Femur (tissue), 1 donor: ENCODE data around the gene HMGCL.
A peak's percentile ranks its signal among the peaks of the same experiment; 100 is the strongest.
"Not testable (repeated sequence)": the region's sequence is repeated elsewhere in the genome, so short reads cannot be mapped to it uniquely, and the experiment has no call there.

Experiments used
- DNase-seq: peaks from one replicate; pipeline ENCODE4 v3.0.0-alpha.2; 2017

HMGCL gene

GRCh38 chr1:23825076-23825761, at the start of gene HMGCL:
TSS of gene HMGCL (minus strand) at chr1:23825429. CDS start at chr1:23825415, 14 bp downstream.
- DNase-seq = peak; percentile 96

DNA sequence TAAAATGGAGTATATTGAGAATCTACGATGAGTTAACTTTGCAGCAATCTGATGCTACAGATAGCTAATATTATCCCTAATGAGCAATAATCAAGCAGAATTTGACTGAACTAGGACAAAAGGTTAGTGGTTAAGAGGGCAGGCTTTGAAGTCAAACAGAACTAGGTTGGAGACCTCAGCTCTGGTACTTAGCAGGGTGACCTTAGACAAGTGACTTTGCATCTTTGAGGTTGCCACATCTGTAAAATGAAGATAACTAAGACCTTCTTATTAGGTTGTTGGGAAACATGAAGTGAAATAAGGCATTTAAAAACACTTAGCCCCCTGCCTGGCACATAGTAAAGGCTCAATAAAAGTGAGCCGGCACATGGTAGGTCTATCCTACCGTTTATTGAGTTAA, 47.2 kb upstream of the HMGCL start:
- no peak for DNase-seq

DNA sequence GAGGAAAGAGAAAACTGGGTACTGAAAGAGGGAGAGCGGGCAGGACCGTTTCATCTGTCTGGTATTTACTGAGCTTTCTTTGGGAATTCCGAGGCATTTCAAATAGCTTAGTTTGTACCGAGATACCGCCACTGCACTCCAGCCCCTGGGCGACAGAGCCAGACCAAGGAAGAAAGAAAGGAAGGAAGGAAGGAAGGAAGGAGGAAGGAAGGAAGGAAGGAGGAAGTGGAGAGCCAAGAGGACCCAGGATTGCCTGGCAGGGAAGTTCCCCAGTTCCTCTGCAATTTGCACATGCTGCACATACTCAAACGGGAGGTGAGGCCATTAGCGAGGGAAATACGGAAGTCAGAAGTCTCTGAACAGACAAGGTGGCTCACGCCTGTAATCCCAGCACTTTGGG, 43.8 kb upstream of the HMGCL start:
- DNase-seq = no peak

DNA sequence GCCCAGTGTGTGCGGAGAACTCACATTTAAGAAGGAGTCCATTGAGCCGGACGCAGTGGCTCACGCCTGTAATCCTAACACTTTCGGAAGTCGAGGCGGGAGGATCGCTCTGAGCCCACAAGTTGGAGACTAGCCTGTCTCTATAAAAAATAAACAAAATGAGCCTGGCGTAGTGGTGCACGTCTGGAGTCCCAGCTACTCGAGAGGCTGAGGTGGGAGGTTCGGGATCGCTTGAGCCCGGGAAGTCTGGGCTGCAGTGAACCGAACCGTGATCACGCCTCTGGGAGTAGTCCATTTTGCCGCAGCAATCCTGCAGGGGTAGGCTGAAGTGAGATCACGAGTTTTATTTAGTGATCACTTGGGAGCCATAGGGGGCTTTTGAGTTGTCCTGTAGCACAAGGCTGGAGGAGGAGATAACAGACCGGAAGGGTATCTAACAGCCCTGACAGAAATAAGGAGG, 43.4 kb upstream of the HMGCL start:
- peak; percentile 23 for DNase-seq

DNA sequence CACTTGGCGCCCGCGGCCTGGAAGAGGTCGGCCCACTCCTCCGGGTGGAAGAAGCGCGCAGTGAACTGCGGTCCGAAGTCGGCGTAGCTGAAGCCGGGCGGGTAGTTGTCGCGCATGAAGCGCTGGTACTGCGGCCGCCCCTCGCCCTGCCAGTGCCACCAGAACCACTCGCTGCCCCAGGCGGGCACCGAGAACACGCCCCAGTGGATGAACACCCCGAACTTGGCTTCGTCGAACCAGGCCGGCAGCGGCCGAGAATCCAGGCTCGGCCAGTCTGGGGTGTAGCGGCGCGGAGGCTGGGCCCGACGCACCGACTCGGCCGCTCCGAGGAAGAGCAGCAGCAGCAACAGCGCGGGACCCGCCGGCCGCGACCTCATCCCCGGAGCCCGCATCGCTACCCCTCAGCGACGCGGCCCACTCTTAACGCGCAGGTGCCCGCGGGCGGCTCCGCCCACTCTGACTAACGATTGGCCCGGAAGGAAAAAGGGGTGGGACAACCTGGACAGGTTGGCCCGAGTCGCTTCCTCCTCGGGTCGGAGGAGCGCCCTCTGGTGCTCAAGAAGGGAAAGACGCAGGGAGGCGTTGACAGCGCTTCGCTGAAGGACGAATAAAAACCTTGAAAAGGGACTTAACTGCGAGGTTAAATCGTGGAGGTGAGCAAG, 42.8 kb upstream of the HMGCL start, which contains the start of gene FUCA1:
FUCA1 (minus strand) TSS at position 396 of the 662 bp plus-strand sequence; CDS start at position 392, 4 bp downstream.
- peak; percentile 96 for DNase-seq

GRCh38 chr1:23867542-23867894, 42.3 kb upstream of the HMGCL start:
- DNase-seq = peak; percentile 21

GRCh38 chr1:23865543-23865930, 40.3 kb upstream of the HMGCL start:
- no peak for DNase-seq

GRCh38 chr1:23864801-23865542, 39.7 kb upstream of the HMGCL start:
- DNase-seq = no peak

- DNase-seq = no peak
Measured at GRCh38 chr1:23862640-23863039, 37.4 kb upstream of the HMGCL start.

DNA sequence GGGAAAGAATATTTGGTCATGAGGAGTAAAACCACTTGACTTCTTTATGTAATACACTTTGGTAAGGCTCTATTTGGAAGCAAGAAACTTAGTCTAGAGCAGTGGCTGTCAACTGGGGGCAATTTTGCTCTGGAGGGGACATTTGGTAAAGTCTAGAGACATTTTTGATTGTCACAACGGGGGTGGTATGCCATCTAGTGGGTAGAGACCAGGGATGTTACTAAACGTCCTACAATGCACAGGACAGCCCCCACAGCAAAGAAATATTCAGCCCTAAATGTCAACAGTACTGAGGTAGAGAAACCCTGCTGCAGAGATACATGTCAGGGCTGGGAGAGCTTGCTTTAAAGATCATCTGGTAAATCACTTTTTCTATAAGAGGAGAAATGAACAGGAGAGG, 29.3 kb upstream of the HMGCL start:
- DNase-seq = no peak

DNA sequence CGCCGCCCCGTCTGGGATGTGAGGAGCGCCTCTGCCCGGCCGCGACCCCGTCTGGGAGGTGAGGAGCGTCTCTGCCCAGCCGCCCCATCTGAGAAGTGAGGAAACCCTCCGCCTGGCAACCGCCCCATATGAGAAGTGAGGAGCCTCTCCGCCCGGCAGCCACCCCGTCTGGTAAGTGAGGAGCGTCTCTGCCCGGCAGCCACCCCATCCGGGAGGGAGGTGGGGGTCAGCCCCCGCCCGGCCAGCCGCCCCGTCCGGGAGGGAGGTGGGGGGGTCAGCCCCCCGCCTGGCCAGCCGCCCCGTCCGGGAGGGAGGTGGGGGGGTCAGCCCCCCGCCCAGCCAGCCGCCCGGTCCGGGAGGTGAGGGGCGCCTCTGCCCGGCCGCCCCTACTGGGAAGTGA, 27.9 kb upstream of the HMGCL start:
- not testable (repeated sequence) for DNase-seq

- not testable (repeated sequence) for DNase-seq
Measured at GRCh38 chr1:23851406-23851805, 26.2 kb upstream of the HMGCL start.

DNA sequence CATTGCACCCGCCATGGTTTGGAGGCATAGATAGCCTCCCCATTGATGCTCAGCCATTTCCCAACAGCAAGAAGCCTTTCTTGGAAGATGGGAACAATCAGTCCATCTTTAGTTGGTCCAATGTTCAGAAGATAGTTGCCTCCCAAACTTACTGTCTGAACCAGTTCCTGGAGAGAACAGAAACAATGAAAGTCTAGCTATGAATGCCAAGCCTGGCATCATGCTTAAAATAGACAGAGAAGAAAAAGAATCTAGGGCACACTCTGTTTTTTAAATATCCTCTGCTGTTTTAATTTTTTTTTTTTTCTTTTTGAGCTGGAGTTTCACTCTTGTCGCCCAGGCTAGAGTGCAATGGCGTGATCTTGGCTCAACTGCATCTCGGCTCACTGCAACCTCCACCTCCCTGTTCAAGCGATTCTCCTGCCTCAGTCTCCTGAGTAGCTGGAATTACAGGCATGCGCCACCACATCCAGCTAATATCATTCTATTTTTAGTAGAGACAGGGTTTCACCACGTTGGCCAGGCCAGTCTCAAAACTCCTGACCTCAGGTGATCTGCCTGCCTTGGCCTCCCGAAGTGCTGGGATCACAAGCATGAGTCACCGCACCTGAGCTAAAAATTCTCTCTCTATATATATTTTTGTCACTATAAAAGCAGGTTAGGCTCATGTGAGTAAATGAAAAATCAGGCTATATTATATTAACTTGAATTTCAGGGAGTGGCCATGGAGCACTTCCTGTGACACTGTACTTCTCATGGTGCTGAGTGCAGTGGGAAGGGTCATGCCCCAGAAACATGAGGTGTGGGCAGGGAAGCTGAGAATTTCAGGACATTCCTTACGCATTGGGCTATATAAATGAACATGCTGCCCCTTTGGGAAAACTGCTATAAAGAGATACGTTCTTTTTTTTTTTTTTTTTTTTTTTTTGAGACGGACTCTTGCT, 23.7 kb upstream of the HMGCL start:
- no peak for DNase-seq

DNA sequence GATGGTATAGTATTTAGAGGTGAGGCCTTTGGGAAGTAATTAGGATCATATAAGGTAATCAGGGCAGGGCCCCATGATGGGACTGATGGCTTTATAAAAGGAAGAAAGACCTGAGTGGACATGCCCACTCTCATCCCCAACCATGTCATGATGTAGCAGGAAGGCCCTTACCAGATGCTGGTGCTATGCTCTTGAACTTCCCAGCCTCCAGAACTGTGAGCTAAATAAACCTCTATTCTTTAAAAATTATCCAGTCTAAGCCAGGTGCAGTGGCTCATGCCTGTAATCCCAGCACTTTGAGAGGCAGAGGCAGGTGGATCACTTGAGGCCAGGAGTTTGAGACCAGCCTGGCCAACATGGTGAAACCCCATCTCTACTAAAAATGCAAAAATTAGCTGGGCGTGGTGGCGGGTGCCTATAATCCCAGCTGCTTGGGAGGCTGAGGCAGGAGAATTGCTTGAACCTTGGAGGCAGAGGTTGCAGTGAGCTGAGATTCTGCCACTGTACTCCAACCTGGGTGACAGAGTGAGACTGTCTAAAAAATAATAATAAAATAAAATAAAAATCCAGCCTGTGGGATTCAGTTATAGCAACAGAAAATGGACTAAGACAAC, 22.4 kb upstream of the HMGCL start:
- not testable (repeated sequence) for DNase-seq

DNA sequence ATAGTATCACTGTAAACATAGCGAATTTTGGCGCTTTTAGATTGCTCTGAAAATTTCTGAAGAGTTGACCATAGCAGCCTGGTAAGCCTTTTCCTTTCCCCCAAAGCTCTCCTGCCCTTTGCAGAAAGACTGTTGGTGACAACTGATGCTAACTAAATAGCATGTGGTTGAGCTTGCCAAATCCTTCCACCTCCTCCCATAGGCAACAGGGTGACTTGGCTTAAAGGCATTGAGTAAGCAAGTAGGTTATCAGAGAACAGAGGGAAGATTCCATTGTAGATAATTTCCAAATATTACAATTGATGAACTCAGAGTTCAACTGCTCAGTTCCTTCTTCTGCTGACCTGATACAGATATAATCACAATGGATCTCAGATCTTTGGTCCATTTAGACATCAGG, 19.9 kb upstream of the HMGCL start:
- DNase-seq = no peak

DNA sequence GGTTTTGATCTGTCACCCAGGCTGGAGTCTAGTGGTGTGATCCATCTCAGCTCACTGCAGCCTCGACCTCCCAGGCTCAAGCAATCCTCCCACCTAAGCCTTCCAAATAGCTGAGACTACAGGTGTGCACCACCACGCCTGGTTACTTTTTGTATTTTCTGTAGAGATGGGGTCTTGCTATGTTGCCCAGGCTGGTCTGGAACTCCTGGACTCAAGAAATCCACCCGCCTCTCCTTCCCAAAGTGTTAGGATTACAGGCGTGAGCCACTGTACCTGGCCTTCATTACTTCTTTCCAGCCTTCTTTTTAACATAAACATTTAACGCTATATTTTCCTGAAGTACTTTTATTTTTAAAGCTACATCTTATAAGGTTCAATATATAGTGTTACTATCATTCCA, 18.4 kb upstream of the HMGCL start:
- DNase-seq = no peak

- peak; percentile 77 for DNase-seq
Measured at GRCh38 chr1:23838401-23838866, 13.2 kb upstream of the HMGCL start.

DNA sequence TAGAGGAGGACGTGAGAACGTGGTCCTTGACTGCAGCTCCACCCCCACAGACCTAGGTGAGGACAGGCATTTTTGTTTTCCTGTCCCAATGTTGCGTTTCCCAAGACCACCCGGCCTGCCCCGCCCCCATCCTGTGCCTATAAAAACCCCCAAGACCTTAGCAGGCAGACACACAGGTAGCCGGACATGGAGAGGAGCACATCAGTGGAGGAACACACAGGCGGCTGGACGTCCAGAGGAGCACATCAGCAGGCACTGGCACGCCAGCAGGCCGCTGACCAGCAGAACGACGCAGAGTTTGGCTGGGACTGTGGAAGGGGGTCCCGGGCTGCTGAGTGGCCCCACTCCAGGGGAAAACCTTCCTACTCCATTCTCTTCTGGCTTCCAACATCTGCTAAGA, 12.7 kb upstream of the HMGCL start:
- DNase-seq = peak; percentile 18

DNA sequence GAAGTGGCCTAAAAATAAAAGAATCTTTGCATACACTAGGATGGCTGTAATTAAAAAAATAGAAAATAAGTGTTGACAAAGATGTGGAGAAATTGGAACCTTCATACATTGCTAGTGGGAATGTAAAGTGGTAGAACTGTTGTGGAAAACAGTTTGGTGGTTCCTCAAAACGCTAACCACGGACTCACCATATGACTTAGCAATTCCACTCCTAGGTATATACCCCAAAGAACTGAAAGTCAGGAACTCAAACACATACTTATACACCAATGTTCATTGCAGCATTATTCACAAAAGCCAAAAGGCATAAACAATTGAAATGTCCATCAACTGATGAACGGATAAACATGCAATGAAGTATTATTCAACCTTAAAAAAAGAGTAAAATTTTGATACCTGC, 10.8 kb upstream of the HMGCL start:
- DNase-seq = no peak

DNA sequence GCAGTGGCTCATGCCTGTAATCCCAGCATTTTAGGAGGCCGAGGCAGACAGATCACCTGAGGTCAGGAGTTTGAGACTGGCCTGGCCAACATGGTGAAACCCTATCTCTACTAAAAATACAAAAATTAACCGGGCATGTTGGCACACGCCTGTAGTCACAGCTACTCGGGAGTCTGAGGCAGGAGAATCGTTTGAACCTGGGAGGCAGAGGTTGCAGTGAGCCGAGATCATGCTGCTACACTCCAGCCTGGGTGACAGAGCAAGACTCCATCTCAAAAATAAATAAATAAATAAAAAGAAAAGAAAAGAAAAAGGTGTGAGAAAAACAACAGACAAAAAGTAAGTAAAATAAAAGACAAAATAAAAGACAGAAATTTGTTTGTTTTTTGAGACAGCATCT, 8.9 kb upstream of the HMGCL start:
- not testable (repeated sequence) for DNase-seq

DNA sequence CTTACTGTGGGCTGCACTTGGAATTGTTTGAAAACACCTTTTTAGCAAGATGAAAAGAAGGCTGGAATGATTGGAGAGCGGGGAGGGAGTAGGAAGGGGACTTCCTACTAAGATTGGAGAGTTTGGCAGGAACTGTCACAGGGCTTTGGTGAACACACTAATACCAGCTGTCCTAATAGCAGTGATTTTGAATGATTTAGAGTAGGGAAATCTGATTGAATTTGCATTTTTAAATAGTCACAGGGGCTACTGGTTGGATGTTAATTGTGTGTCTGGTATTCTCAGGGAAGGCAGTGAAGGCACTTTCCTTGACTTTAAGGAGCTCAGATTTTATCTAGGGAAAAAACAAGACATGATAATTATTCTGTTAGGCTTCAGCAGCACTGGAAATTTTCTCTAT, 2.5 kb upstream of the HMGCL start:
- DNase-seq = no peak

- not testable (repeated sequence) for DNase-seq
Measured at GRCh38 chr1:23826590-23826989, 1.4 kb upstream of the HMGCL start.
